ENCODE results near the gene EZR.

- TF ChIP-seq GATA3 (IDR thresholded peaks at IDR 0.05; ENCODE audit: low read depth, low read length) = no peak
- TF ChIP-seq GATA2 (IDR thresholded peaks at IDR 0.05; ENCODE audit: low read depth, low read length) = no peak
Observed at GRCh38 chr6:158743033-158743651, 76.0 kb downstream of the EZR start.

All from SH-SY5Y (cell line).